K562 (cell line): ENCODE results near the gene KCNK1.

Experiments
- CCAR2 ChIP-seq: fragments of 200-400 bp; formaldehyde crosslinking; IDR thresholded peaks from 2 replicates; pipeline ENCODE4 v1.6.1; 2017; ENCODE audit warnings: mild to moderate bottlenecking, low read depth, low read length
- ILK ChIP-seq: fragments of 450-650 bp; IDR thresholded peaks from 2 replicates; pipeline ENCODE4 v1.6.1; 2016; ENCODE audit warnings: missing genetic modification characterization, low read depth, mild to moderate bottlenecking, missing compliant biosample characterization, moderate library complexity, borderline replicate concordance
- MYNN ChIP-seq, 2 experiments: sonication (generic); formaldehyde crosslinking in 1 of 2; IDR thresholded peaks; 2 replicates each; pipeline versions ENCODE4 v1.5.0 to v1.6.1; 2016 to 2020; ENCODE audit warnings: antibody characterized with exemption in 1 of 2, missing genetic modification reagents in 1 of 2
- SIX5 ChIP-seq, 2 experiments: IDR thresholded peaks; 2 replicates each; pipeline ENCODE4 v1.6.1; 2011; ENCODE audit warnings: low read length in 2 of 2, borderline replicate concordance in 1 of 2, low read depth in 1 of 2, mild to moderate bottlenecking in 1 of 2, moderate library complexity in 1 of 2; ENCODE audit not compliant: insufficient read depth in 1 of 2
- ZNF184 ChIP-seq: sonication (generic); formaldehyde crosslinking; IDR thresholded peaks from 2 replicates; pipeline ENCODE4 v1.5.0; 2020; ENCODE audit warnings: missing genetic modification reagents
- ZNF511 ChIP-seq: sonication (generic); formaldehyde crosslinking; IDR thresholded peaks from 2 replicates; pipeline ENCODE4 v1.8.0; 2022; ENCODE audit warnings: mild to moderate bottlenecking, missing genetic modification reagents

GRCh38 chr1:233679030-233679429 is 65.1 kb downstream of the KCNK1 start:
- TF ChIP-seq CCAR2 (no peak), MYNN (IDR thresholded peaks at IDR 0.05) (no peak), MYNN (CRISPR knock-in tag; IDR thresholded peaks at IDR 0.05) (no peak), ILK (no peak), ZNF184 (no peak), SIX5 (IDR thresholded peaks at IDR 0.05; ENCODE audit: borderline replicate concordance in 1 of 2, insufficient read depth in 1 of 2, low read depth in 1 of 2, low read length in 2 of 2) (no peak), ZNF511 (CRISPR knock-in tag) (no peak)
